GM21717 (cell line): ENCODE measurements around the gene TLE2.

Source experiments
- ATAC-seq: cut with Tn5 transposase; IDR thresholded peaks from one replicate; pipeline ENCODE4 v1.9.1; 2021; ENCODE audit warnings: mild to moderate bottlenecking, moderate library complexity; ENCODE audit not compliant: unreplicated experiment

TLE2 gene

DNA sequence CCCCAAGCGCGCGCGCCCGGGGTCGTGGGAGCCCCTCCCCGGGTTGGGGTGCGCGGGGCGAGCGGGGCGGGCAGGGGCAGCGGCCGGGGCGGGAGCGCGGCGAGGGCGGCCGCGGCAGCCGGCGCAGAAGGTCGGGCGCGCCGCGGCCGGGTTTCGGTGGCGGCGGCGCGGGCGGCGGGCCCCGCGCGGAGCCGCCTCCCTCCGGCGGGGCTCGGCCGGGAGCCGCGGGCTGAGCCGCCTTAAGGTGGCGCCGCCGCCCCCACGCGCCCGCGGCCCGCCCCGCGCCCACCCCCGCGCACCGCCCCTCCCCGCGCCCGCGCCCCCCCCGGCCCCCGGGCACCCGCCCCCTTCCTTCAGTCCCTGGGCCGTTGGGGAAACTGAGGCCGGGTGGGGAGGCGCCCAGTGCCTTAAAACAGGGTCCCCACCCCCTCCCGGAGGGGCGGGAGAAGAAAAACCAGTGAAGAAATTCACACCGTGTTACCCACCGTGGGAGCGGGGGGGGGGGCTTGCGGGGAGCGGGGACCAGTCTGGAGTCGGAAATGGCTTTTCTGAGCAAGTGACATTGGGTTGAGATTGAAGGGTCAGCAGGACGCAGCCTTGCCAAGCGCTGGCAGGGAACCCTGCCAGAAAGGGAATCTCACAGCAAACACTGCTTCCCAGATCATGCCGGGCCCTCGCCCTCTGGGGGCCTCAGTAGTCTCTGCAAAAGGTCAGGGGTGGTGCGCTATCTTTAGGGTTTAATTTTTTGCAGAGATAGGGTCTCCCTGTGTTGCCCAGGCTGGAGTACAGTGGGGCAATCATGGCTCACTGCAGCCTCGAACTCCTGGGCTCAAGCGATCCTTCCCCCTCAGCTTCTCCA, at the start of gene TLE2:
TLE2 (minus strand) TSS at position 216 of the 859 bp plus-strand sequence. CDS start 376 bp downstream, outside the sequence.
- no peak for ATAC-seq

DNA sequence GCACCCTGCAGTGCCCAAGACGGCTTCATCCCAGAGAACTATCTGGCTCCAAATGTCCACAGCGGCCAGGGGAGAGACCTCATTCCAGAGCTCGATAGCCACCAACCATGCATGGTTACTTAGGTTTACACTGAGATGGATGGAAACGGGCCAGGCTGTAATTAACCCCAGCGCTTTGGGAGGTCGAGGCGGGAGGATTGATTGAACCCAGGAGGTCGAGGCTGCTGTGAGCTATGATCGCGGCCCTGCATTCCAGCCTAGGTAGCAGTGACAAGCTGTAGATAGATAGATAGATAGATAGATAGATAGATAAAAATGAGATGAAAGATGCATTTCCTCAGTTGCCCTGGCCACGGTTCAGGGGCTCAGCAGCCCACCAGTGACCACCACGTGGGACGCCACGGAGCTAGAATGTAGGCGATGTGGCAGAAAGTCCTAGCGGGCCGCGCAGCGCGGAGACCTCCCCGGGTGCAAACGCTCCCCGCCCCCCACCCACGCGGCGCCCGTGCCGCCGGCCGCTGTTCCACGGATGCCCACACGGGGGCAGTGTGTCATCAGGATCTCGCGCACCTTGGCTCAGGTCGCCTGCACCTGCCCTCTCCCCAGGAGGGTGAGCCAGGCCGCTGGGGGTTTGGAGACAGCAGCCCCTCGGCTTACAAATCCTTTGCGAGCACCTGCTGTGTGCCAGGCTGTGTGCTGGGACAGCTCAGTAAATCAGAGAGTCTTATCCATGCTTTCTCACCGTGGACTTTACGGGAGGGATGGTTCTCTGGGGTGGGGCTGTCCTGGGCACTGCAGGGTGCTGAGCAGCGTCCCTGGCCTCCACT, 46.7 kb upstream of the TLE2 start:
- no peak for ATAC-seq

DNA sequence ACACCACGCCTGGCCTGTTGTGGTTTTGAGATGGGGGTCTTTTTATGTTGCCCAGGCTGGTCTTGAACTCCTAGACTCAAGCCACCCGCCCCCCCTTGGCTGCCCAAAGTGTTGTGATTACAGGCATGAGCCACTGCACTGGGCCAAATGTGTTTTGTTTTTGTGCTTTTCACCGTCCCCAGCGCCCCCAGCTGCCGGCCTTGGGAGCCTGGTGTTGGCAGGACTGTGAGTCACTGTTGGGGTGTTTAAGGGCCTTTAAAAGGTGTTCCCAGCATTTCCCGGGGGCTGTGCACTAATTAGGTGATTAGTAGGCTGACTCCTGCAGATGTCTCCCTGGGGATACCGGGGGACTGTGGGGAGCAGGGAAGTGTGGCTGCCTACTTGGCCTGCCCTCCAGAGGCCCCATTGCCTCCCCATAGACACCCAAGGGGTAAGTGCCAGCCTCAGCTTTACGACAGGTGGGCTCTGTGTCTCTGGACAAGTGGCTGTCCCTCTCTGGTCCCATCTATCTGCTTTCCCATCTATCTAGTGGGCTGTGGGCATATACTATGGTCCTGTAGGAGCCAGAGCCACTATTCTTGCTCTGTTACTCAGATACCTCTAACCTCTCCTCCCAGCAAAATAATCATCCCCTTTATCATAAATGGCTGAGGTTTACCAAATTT, 45.0 kb upstream of the TLE2 start:
- no peak for ATAC-seq

DNA sequence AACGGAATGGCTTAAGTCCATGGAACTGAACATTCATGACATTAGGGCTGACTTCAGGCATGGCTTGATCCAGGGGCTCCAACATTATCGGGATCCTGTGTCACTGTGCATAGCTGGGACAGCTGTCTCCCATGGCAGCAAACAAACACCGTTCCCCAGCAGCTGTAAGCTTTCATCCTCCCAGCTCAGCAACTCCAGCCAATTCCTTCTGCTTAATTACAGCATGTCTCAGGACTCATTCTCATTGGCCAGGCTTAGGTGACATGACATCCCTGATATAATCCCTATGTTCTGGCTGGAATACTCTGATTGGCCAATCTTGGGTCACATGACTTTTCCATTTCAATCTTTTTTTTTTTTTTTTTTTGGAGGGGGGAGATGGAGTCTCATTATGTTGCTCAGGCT, 44.1 kb upstream of the TLE2 start:
- ATAC-seq = no peak

DNA sequence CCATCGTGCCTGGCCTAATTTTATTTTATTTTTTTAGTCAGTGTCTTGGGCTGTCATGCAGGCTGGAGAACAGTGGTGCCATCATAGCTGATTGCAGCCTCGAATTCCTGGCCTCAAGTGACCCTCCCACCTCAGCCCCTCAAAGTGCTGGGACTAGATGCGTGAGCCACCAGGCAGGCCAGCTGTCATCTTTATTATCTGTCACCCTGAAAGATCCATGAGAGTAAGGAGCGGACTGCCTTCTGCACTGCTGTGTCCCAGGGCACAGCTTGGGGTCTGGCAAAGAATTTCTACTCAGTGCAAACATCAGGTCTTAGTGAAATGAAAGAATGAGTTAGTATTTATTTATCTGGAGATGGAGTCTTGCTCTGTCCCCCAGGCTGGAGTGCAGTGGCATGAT, 42.7 kb upstream of the TLE2 start:
- no peak for ATAC-seq

DNA sequence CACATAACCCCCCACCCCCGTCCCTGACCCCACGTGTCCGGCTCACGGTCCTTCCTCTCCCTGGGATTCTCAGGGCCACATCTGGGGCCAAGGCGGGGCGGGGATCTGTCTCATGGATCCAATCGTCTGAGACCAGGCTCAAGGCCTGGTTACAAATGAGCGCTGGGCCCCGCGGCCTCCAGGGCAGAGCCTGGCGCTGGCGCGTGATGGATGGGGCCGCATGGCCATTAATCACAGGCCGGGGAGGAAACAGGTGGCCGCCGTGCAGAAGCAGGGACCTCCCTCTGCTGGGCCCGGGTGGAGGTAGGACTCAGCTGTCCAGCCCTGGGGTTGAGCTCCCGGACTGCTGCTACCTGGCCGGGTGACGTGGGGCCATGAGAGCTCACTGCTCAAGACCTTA, 39.0 kb upstream of the TLE2 start:
- ATAC-seq = no peak

DNA sequence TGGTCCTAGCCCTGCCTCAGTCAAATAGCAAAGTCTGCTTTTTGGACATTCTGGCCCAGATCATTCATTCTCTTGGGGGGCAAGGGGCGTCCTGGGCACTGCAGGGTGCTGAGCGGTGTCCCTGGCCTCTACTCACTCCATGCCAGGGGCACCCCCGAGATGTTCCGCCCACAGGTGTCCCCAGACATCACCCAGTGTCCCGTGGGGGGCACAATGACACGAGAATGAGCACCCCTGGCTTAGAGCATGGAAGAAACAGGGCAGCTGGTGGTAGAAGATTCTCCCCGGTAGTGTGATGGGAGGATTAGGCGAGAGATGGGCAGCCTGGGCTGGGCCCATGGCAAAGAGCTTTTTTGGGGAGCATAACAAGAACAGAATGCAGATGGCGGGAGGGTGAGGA, 38.5 kb upstream of the TLE2 start:
- no peak for ATAC-seq

DNA sequence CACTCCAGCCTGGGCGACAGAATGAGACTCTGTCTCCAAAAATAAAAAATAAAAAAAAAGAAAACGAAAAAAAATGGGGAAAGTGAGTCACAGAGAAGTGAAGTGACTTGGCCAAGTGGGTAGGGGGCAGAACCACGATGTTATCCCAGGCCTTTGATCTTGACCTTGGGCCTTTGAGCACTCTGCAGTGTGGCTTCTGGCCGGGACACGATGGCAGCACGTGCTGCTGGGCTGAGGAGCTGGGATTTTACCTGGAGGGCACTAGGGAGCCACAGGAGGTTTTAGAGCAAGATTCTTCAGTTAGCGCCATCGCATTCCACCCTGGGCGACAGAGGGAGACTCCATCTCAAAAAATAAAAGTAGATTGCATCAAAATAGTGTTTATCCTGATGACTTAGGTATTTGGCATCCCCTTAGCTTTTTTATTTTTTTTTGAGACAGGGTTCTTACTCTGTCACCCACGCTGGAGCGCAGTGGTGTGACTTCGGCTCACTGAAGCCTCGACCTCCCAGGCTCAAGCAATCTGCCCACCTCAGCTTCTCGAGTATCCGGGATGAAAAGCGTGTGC, 37.5 kb upstream of the TLE2 start:
- no peak for ATAC-seq

DNA sequence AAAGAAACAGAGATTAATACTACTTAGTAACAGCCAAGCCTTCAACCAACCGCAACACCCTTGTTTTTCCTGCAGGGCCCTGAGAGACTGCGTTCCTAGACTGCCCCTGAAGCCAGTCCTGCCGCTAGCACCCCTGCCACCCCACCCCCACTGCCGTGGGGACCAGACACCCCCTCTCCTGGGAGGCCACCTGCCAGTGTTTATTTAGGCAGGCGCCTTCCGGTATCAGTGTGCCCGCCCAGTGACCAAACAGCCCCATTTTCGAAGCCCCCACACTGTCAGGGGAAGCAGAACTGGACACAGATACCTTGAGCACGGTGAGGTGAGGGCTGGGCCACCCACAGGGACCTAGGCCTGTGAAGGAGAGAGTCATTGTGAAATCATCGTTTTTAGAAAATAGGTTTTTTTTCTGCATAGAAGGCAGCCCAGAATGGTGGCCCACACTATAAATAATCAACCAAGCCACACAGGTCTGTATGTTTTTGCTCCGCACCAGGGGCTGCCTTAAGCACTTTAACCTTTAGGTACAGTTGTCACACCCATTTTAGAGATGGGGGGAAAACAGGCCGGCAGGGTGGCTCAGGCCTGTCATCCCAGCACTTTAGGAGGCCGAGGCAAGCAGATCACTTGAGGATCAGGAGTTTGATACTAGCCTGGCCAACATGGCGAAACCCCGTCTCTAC, 36.7 kb upstream of the TLE2 start:
- ATAC-seq = peak; percentile 35

DNA sequence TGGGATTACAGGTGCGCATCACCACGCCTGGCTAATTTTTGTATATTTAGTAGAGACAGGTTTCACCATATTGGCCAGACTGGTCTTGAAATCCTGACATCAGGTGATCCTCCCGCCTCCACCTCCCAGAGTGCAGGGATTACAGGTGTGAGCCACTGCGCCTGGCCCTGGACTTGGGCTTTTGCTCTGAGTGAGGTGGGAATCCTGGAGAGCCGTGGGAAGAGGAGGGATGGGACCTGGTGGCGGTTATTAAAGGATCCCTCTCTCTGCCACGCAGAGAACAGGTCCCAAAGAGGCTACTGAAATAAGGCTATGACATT, 34.9 kb upstream of the TLE2 start:
- no peak for ATAC-seq

DNA sequence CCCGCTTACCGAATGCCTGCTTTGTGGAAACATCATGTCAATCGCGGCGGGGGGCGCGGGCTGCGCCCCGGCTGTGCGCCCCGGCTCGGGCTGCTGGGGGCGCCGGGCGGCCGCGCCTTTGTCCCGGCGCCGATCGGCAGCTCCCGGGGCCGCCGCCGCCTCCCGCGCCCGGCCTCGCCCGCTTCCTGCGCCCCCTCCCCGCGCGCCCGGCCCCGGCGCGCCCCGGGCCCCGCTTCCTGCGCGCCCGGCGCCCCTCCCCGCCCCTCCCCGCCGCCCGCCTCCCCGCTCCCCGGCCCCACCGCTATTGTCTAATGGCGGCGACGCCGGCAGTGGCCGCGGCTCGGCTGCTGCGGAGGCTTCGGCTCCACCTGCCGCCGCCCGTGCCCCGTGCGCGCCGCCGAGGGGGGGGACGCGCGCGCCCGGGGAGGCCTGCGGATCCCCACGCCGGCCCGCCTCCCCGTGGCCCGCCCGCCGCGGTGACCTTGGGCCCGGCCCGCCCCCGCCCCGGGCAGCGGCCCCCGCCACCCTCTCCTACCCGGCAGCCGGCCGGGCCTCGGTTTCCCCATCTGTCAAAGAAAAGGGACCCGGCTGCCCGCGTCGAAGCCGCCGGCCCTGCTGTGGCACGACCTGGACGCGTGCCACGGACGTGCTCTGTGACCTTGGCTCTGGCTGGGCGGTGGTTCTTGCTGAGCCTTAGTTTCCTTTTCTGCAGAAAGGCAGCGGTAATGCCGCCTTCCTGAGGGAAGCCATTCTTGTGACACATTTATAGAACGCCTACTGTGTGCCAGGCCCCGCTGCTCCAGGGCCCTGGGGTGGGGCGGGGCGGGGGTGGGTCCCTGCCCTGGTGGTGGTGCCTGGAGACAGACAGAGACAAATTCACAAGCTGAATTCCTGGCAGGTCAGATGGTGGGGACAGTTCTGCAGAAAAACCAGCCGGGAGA, 33.4 kb upstream of the TLE2 start, which contains the start of gene TLE5:
TLE5 (minus strand) TSS at position 331 of the 941 bp plus-strand sequence; CDS start at position 36, 295 bp downstream.
- ATAC-seq = no peak

DNA sequence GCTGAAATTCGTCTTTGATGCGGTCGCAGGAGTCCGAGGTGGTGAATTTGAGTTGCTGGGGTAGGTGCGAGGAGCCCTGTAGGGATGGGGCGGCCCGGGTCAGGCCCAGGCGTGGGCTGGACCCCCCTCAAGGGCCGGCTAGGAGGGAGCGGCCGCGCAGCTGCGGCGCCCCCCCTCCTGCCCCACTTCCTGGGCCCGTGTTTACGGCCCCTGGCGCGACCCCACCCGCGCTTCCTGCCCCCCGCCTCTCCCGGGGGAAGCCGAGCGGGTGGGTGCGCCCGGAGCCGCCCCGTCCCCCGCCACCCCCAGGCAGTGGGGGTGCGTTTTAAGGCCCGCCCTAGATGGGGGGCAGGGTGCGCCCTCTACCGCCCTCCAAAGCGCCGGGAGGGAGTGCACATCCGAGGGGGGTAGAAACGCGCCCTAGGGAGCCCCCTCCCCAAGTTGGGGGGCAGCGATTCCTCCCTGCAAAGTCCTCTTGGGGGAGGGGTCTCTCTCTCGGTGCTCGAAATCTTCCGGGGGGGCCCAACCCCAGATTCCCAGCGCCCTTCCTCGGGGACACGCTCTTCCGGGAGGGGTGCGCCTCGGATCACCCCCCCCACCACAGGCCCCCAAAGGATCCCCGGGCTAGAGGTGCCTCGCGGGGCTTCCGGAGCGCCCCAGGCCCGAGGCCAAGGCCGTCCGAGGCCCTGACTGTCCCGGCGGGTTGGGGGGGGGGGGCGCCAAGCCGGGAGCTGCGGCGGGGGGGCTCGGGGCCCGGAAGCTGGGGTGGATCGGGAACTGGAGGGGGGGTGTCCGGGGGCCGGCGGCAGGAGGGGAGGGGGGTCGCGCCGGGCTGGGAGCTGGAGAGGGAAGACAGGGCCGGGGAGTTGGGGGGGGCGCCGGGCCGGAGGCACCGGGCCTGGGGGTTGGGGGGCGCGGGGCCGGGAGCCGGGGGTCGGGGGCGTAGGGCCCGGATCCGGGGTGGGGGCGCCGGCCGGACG, 32.4 kb upstream of the TLE2 start:
- no peak for ATAC-seq

DNA sequence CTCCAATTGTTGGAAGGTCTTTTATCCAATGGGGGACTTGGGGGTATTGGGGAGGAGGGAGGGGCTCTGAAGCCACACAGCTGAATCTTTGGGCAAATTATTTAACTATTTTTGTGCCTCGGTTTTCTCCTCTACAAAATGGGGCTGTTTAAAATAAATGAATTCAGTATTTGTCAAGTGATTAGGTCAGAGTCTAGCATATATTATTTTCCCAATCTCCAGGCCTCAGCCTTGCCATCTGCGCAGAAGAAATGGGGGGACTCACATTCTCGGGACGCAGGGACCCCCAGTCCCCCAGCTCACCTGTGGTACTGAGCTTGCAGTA, 31.7 kb upstream of the TLE2 start:
- ATAC-seq = no peak

DNA sequence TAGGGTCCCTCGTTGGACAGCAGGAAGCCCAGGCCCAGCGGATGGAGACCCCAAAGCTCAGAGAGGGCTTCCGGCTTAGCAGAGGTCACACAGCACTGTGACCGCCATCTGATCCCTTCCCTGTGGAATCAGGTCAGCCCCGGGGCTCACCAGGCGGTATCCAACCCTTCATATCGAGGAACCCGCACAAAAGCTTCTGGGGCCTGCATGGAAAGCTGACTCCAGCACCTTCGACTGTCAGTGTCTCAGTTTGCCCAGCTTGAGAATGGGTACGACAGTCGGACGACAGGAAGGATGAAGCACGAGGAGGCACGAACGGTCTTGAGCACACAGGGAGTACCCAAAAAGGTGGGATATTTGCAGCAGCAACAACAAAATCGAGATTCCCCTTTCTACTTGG, 30.6 kb upstream of the TLE2 start:
- no peak for ATAC-seq

DNA sequence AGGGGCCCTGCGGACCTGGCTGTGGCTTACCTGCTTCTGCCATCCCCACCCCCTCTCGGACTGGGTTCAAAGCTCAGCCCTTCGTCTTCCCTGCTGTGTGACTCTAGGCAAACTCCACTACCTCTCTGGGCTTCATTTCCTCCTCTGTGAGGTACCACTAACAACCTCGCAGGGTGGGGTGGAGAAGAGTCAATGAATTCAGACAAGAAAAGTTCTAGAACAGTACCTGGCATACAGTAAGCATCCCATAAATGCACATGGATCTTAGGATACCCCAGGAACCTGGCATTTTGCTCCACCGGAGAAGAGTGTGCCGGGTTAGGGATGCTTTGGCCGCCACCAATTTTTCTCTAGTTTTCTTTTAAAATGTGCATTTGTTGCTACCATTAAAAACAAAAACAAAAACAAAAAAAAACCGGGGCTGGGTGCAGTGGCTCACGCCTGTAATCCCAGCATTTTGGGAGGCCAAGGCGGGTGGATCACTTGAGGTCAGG, 29.8 kb upstream of the TLE2 start:
- ATAC-seq = no peak

DNA sequence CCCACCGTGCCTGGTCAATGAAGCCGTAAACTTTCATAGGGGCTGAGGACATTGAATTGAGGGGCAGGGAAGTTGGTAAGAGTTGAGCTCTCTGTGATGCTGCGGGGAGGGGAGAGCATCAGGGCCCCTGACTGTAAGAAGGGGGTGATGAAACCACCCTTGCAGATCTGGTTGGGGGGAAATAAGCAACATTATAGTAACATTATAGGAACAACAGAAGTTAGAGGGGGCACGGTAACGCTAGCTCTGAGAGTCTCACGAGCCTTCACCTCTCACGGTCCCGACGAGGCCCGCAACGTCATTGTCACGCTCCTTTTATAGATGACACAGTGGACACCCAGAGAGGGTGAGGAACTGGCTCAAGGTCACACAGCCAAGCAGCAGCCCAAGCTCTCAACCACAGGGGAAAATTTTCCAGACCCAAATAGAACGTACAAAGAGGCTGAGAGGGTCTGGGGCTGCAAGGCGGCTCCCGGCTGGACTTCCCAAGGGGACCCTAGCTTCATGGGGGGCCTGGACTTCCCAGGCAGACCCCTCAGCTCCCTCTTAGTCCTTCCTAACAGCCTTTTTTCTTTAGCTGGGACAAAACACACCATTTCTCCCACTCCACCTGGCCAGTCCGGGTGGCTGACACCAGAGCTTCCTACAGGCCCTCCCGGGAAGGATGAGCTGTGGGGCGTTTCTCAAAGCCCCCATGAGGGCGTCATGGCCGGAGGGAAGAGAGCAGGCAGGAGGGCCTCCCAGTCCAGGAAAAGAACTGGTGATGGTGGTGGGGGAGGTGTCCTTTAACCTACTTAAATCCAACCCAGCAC, 29.1 kb upstream of the TLE2 start:
- no peak for ATAC-seq

DNA sequence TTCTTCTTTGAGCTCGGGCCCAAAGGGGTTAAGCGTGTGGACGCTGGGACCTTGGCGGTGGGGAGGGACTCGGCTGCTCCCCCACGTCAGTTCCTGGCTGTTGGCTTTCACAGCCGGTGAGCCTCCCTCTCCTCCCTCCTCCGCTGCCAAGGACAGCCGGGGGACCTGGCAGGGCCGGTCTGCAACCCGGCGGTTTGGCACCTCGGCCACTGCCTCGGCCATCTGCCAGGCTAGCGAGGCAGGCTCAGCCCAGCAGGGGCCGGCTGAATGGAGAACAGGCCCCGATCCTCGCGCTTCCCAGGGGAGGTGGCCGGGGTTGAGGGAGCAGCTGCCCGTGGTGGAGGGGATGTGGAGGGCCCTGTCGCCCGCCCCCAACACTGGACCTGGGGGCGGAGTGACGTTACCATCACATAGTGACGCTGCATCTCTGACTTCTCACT, 28.2 kb upstream of the TLE2 start:
- ATAC-seq = no peak
